Ovary (tissue), 9 donors: Measurements from ENCODE around the gene CCIN. TPM values are rescaled to one million over a fixed set of nuclear protein-coding genes. Genes with fewer than 3 reads are reported as not detected.

Source experiments
- DNase-seq, 5 donors: peaks; one replicate each; pipeline ENCODE4 v3.0.0-alpha.2; 2019 to 2020
- H3K27ac ChIP-seq, 2 donors: fragments of 200-600 bp; one replicate each; pipeline versions ENCODE4 v1.5.1 to v1.8.0; 2019 to 2022
- H3K27me3 ChIP-seq: fragments of 200-600 bp; one replicate; pipeline ENCODE4 v1.8.0; 2022
- H3K36me3 ChIP-seq: fragments of 200-600 bp; sonication (generic); one replicate; pipeline ENCODE4 v1.5.1; 2019
- H3K4me1 ChIP-seq: one replicate; pipeline ENCODE4 v1.8.1; 2013; ENCODE audit warnings: mild to moderate bottlenecking, moderate library complexity; ENCODE audit not compliant: insufficient read depth
- H3K4me3 ChIP-seq: fragments of 200-600 bp; sonication (generic); one replicate; pipeline ENCODE4 v1.5.1; 2017
- H3K9me3 ChIP-seq, 2 donors: fragments of 200-600 bp in 1 of 2; sonication (generic) in 1 of 2; one replicate each; pipeline versions ENCODE4 v1.5.1 to v1.8.1; 2013 to 2019; ENCODE audit warnings: mild to moderate bottlenecking in 1 of 2, moderate library complexity in 1 of 2
- CTCF ChIP-seq, 3 donors: fragments of 450-650 bp in 2 of 3; fragments of 200-600 bp in 1 of 3; IDR thresholded peaks; one replicate each; pipeline versions ENCODE4 v1.5.1 to v1.8.0; 2016 to 2022; ENCODE audit warnings: antibody characterized with exemption in 3 of 3, mild to moderate bottlenecking in 1 of 3
- EP300 ChIP-seq: sonication (generic); formaldehyde crosslinking; IDR thresholded peaks from one replicate; pipeline ENCODE4 v1.6.1; 2017; ENCODE audit warnings: antibody characterized with exemption
- POLR2A ChIP-seq: fragments of 450-650 bp; IDR thresholded peaks from one replicate; pipeline ENCODE4 v1.6.1; 2017; ENCODE audit warnings: antibody characterized with exemption, mild to moderate bottlenecking, moderate library complexity
- WGBS, 3 donors: extraction: QIAGEN DNeasy Blood & Tissue Kit in 1 of 3; methylation state at CpG; one replicate each; pipeline versions ENCODE4 v1.1.5 to v1.1.7; 2013 to 2017; 5-methylcytosine and 5-hydroxymethylcytosine counted together
- intact Hi-C, 4 donors: fragments of 100-400 bp; cut with DNase I; formaldehyde crosslinking; loops; one replicate each; pipeline versions ENCODE4 v1.11.0 to v1.15.1; 2022 to 2023
- polyA plus RNA-seq, 2 donors: library from polyadenylated mRNA; stranded (reverse); fragments of 200-250 nt in 1 of 2; fragments of 350-450 nt in 1 of 2; fragmentation: Illumina TruSeq in 1 of 2; extraction: RNeasy Lipid Tissue Mini Kit (QIAGEN cat#74804) in 1 of 2; gene quantifications; one replicate each; pipeline ENCODE4 v1.2.3, GENCODE V29; 2013 to 2014
- total RNA-seq, 7 donors: library from RNA; depleted of rRNA in 2 of 7; stranded (reverse); fragments of >200 nt in 2 of 7; fragmentation: NEBNext Ultra II Directional in 3 of 7; extraction: Animal tissue kit (Norgen Biotek cat#: 25700) in 3 of 7; gene quantifications; one replicate each; pipeline versions ENCODE4 v1.1.0 to v1.2.4, GENCODE V29; 2016 to 2023
- donor health status: DM: no; HTN: no; CAD: no; lungs with moderate emphysema.
- donor health status: DM: no; HTN: no; CAD: no.
- donor health status: Bipolar disorder and iron deficiency.
- donor health status: DM: yes; HTN: yes; CAD: no.
- donor health status: DM: no; HTN: no; CAD: no.
- donor health status: DM: yes; HTN: yes; CAD: no.

The CCIN gene
- total and polyA plus RNA-seq, 9 donors, result 0.15 to 0.33 (median 0.28) TPM; not detected in 5

- Histone ChIP-seq H3K4me3 (peak overlapping the region; percentile 15), H3K27ac (no peak overlapping the region), H3K4me1 (peaks cover 16% of the 10 kb centered on the region), H3K36me3 (no peaks in the 10 kb centered on the region), H3K27me3 (no peaks in the 10 kb centered on the region), H3K9me3 (no peaks in the 10 kb centered on the region)
- TF ChIP-seq EP300 (no peak), POLR2A (no peak), CTCF (IDR thresholded peaks at IDR 0.05) (no peak)
- no peak for DNase-seq
- 65 to 75% (median 74%) methylated on average over 3 of the region's 3 CpGs for whole genome bisulfite sequencing, 3 donors
- intact Hi-C loops, result loop anchor here in 1 of 4 donors (10.0 kb wide), 1 partner anchor 132 kb away; no protein-coding TSS in a partner anchor
These were observed 23.8 kb downstream of the CCIN start for GRCh38 chr9:36193023-36193422.

- no peak for TF ChIP-seq EP300
- no peak for TF ChIP-seq CTCF (IDR thresholded peaks at IDR 0.05)
- TF ChIP-seq POLR2A, result no peak
- WGBS, 3 donors, result 21 to 30% (median 24%) methylated on average over 4 of the region's 4 CpGs
- H3K4me1 ChIP-seq, result peaks cover 16% of the 10 kb centered on the region
- H3K27ac ChIP-seq, result no peak overlapping the region
- intact Hi-C loops, result loop anchor here in 1 of 4 donors (10.0 kb wide), 1 partner anchor 130 kb away; no protein-coding TSS in a partner anchor
- no peaks in the 10 kb centered on the region for H3K9me3 ChIP-seq
- H3K4me3 ChIP-seq, result no peak overlapping the region
- no peaks in the 10 kb centered on the region for H3K36me3 ChIP-seq
- DNase-seq, result no peak
- no peaks in the 10 kb centered on the region for H3K27me3 ChIP-seq
These were observed 25.3 kb downstream of the CCIN start for GRCh38 chr9:36194326-36195000.

GRCh38 chr9:36204906-36205547 is 35.8 kb downstream of the CCIN start:
- H3K4me1 ChIP-seq, result peaks cover 14% of the 10 kb centered on the region
- DNase-seq, result no peak
- TF ChIP-seq CTCF (IDR thresholded peaks at IDR 0.05), result no peak
- no peak for TF ChIP-seq EP300
- no peak for TF ChIP-seq POLR2A
- WGBS, 3 donors, result 81 to 88% (median 84%) methylated on average over 11 of the region's 11 CpGs
- H3K4me3 ChIP-seq, result no peak overlapping the region
- H3K27me3 ChIP-seq, result no peaks in the 10 kb centered on the region
- H3K27ac ChIP-seq, result no peak overlapping the region
- H3K36me3 ChIP-seq, result no peaks in the 10 kb centered on the region
- intact Hi-C loops, result no loop called here
- no peaks in the 10 kb centered on the region for H3K9me3 ChIP-seq

DNA sequence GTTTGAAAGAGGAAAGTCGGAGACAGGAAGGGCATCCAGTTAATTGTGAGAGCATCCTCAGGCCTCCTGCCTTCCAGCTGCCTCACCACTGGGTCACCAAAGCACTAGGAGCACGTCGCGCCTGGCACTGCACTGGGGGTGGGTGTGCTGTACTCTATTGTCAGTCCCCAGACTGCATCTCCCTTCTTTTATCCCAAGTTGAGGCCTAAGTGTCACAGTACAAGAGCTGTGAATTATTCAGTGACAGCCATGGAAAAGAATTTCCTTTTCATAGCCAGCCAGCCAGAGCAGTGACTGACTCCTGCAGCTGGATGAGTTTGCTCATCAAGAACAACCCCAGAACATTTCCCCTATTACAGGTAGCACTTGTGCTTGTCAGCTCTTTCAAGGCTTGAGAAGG is 37.8 kb downstream of the CCIN start:
- TF ChIP-seq POLR2A (no peak), EP300 (no peak), CTCF (IDR thresholded peaks at IDR 0.05) (no peak)
- intact Hi-C loops, result no loop called here
- H3K36me3 ChIP-seq, result no peaks in the 10 kb centered on the region
- no peak overlapping the region for H3K27ac ChIP-seq
- H3K27me3 ChIP-seq, result no peaks in the 10 kb centered on the region
- no peak overlapping the region for H3K4me3 ChIP-seq
- H3K4me1 ChIP-seq, result peaks cover 24% of the 10 kb centered on the region
- no peak for DNase-seq
- 71 to 78% (median 78%) methylated on average over 4 of the region's 4 CpGs for WGBS, 3 donors
- no peaks in the 10 kb centered on the region for H3K9me3 ChIP-seq
